Thyroid gland (tissue), 4 donors: Measurements from ENCODE around the gene HBD. TPM values are rescaled to one million over a fixed set of nuclear protein-coding genes. Genes with fewer than 3 reads are reported as not detected.

ENCODE experiments used
- DNase-seq, 2 donors: peaks; one replicate each; pipeline ENCODE4 v3.0.0-alpha.2; 2019
- H3K27ac ChIP-seq, 3 donors: fragments of 200-600 bp; sonication (generic); 1 replicate in 2 of 3; 2 replicates in 1 of 3; pipeline ENCODE4 v1.5.1; 2016 to 2019; ENCODE audit warnings: mild to moderate bottlenecking in 1 of 3, moderate library complexity in 1 of 3
- H3K27me3 ChIP-seq: fragments of 200-600 bp; sonication (generic); one replicate; pipeline ENCODE4 v1.5.1; 2019
- H3K36me3 ChIP-seq, 2 donors: fragments of 200-600 bp; sonication (generic); one replicate each; pipeline ENCODE4 v1.5.1; 2016 to 2019
- H3K4me1 ChIP-seq, 2 donors: fragments of 200-600 bp; sonication (generic); one replicate each; pipeline ENCODE4 v1.5.1; 2017 to 2019
- H3K4me3 ChIP-seq, 3 donors: fragments of 200-600 bp; sonication (generic); replicated peaks in 1 of 3; 1 replicate in 2 of 3; 2 replicates in 1 of 3; pipeline ENCODE4 v1.5.1; 2016; ENCODE audit warnings: mild to moderate bottlenecking in 1 of 3
- H3K9me3 ChIP-seq: fragments of 200-600 bp; sonication (generic); one replicate; pipeline ENCODE4 v1.5.1; 2017
- POLR2A ChIP-seq, 2 donors: fragments of 450-650 bp; IDR thresholded peaks; one replicate each; pipeline ENCODE4 v1.6.1; 2017; ENCODE audit warnings: antibody characterized with exemption in 2 of 2, mild to moderate bottlenecking in 2 of 2, moderate library complexity in 1 of 2
- WGBS, 2 donors: methylation state at CpG; one replicate each; pipeline ENCODE4 v1.1.5; 2017; 5-methylcytosine and 5-hydroxymethylcytosine counted together
- intact Hi-C: fragments of 100-400 bp; cut with DNase I; formaldehyde crosslinking; loops from one replicate; pipeline ENCODE4 v1.15.1; 2023
- total RNA-seq, 4 donors: library from RNA; depleted of rRNA; stranded (reverse); fragments of >200 nt; gene quantifications; one replicate each; pipeline ENCODE4 v1.2.3, GENCODE V29; 2016
- TF ChIP-seq, protein P1 (sequence below), 6 experiments: fragments of 200-600 bp in 3 of 6; fragments of 450-650 bp in 3 of 6; sonication (generic) in 3 of 6; IDR thresholded peaks; one replicate each; pipeline ENCODE4 v1.5.1; 2016 to 2019; ENCODE audit warnings: antibody characterized with exemption in 6 of 6, mild to moderate bottlenecking in 2 of 6, inconsistent platforms in 1 of 6, moderate library complexity in 1 of 6

Gene HBD
- total RNA-seq, 4 donors from 2014 or later, result 1.0 TPM; not detected in 3

DNA sequence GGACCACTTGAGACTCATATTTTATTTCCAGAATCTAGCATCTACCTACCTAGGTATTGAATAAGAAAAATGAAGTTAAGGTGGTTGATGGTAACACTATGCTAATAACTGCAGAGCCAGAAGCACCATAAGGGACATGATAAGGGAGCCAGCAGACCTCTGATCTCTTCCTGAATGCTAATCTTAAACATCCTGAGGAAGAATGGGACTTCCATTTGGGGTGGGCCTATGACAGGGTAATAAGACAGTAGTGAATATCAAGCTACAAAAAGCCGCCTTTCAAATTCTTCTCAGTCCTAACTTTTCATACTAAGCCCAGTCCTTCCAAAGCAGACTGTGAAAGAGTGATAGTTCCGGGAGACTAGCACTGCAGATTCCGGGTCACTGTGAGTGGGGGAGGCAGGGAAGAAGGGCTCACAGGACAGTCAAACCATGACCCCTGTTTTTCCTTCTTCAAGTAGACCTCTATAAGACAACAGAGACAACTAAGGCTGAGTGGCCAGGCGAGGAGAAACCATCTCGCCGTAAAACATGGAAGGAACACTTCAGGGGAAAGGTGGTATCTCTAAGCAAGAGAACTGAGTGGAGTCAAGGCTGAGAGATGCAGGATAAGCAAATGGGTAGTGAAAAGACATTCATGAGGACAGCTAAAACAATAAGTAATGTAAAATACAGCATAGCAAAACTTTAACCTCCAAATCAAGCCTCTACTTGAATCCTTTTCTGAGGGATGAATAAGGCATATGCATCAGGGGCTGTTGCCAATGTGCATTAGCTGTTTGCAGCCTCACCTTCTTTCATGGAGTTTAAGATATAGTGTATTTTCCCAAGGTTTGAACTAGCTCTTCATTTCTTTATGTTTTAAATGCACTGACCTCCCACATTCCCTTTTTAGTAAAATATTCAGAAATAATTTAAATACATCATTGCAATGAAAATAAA, 9.5 kb downstream of the HBD start:
- no peak for TF ChIP-seq POLR2A (IDR thresholded peaks at IDR 0.05)
- TF ChIP-seq, protein P1, sequence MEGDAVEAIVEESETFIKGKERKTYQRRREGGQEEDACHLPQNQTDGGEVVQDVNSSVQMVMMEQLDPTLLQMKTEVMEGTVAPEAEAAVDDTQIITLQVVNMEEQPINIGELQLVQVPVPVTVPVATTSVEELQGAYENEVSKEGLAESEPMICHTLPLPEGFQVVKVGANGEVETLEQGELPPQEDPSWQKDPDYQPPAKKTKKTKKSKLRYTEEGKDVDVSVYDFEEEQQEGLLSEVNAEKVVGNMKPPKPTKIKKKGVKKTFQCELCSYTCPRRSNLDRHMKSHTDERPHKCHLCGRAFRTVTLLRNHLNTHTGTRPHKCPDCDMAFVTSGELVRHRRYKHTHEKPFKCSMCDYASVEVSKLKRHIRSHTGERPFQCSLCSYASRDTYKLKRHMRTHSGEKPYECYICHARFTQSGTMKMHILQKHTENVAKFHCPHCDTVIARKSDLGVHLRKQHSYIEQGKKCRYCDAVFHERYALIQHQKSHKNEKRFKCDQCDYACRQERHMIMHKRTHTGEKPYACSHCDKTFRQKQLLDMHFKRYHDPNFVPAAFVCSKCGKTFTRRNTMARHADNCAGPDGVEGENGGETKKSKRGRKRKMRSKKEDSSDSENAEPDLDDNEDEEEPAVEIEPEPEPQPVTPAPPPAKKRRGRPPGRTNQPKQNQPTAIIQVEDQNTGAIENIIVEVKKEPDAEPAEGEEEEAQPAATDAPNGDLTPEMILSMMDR (IDR thresholded peaks at IDR 0.05), result no peak
- Histone ChIP-seq H3K9me3 (no peaks in the 10 kb centered on the region), H3K4me3 (no peak overlapping the region), H3K36me3 (no peaks in the 10 kb centered on the region), H3K27ac (no peak overlapping the region), H3K27me3 (no peaks in the 10 kb centered on the region), H3K4me1 (no peaks in the 10 kb centered on the region)
- DNase-seq, result no peak
- intact Hi-C loops, result no loop called here
- 74 to 83% methylated on average over 6 of the region's 6 CpGs for WGBS, 2 donors

DNA sequence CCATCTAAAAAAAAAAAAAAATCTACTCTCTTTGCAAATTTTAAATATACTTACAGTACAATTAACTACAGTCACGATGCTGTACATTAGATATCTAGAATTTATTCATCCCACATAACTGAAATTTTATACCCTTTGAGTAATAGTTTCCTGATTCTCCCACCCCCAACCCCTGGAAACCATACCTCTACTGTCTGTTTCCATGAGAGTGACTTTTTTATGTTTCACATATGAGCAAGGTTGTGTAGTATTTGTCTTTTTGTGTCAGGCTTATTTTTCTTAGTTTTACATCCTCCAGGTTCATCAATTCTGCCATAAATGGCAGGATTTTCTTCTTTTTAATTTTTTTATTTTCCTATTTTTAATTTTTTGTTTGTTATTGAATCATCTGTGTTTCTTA, 10.6 kb downstream of the HBD start:
- intact Hi-C loops, result no loop called here

GRCh38 chr11:5223146-5223545, 11.1 kb downstream of the HBD start:
- H3K4me1 ChIP-seq, result no peaks in the 10 kb centered on the region
- H3K4me3 ChIP-seq, result no peak overlapping the region
- no peak for TF ChIP-seq POLR2A (IDR thresholded peaks at IDR 0.05)
- TF ChIP-seq, protein P1 (IDR thresholded peaks at IDR 0.05), result no peak
- intact Hi-C loops, result no loop called here
- H3K9me3 ChIP-seq, result no peaks in the 10 kb centered on the region
- WGBS, 2 donors, result 91 to 93% methylated on average over 6 of the region's 6 CpGs
- H3K27me3 ChIP-seq, result no peaks in the 10 kb centered on the region
- DNase-seq, result no peak
- H3K36me3 ChIP-seq, result no peaks in the 10 kb centered on the region
- H3K27ac ChIP-seq, result no peak overlapping the region

More for the DNA sequence above, 10.6 kb downstream of the HBD start:
- no peak for DNase-seq
- Histone ChIP-seq H3K27ac (no peak overlapping the region), H3K27me3 (no peaks in the 10 kb centered on the region), H3K4me3 (no peak overlapping the region), H3K9me3 (no peaks in the 10 kb centered on the region), H3K4me1 (no peaks in the 10 kb centered on the region), H3K36me3 (no peaks in the 10 kb centered on the region)
- TF ChIP-seq, protein P1 (IDR thresholded peaks at IDR 0.05), result no peak
- no peak for TF ChIP-seq POLR2A (IDR thresholded peaks at IDR 0.05)
- WGBS, 2 donors, result 84 to 85% methylated on average over 1 of the region's 1 CpG

DNA sequence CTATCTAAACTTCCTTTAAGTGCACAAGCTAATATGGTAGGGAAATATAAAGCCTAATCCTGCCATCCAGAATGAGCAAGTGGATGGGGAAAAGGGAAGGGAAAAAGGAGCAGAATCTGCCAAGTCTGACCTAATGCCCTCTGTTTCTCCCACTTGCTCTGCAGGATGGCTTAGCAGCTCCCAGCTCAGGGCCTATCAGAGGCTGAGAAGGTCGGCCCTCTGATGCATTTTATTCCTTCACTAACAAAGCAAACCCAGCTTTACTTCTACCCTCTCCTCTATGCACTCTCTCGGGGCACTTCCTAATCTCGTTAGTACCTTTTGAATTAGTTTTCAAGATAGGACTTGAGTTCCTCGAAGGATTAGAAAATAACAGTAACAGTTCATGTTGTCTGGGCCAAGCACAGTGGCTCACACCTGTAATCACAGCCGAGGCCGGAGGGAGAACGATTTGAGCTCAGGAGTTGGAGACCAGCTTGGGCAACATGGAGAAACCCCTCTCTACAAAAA, 23.9 kb downstream of the HBD start:
- H3K9me3 ChIP-seq, result no peaks in the 10 kb centered on the region
- no peak overlapping the region for H3K27ac ChIP-seq
- no peaks in the 10 kb centered on the region for H3K27me3 ChIP-seq
- no peak for TF ChIP-seq POLR2A (IDR thresholded peaks at IDR 0.05)
- TF ChIP-seq, protein P1 (IDR thresholded peaks at IDR 0.05), result no peak
- intact Hi-C loops, result no loop called here
- 38 to 49% methylated on average over 7 of the region's 7 CpGs for WGBS, 2 donors
- no peaks in the 10 kb centered on the region for H3K4me1 ChIP-seq
- no peak overlapping the region for H3K4me3 ChIP-seq
- H3K36me3 ChIP-seq, result no peaks in the 10 kb centered on the region
- DNase-seq, result no peak

DNA sequence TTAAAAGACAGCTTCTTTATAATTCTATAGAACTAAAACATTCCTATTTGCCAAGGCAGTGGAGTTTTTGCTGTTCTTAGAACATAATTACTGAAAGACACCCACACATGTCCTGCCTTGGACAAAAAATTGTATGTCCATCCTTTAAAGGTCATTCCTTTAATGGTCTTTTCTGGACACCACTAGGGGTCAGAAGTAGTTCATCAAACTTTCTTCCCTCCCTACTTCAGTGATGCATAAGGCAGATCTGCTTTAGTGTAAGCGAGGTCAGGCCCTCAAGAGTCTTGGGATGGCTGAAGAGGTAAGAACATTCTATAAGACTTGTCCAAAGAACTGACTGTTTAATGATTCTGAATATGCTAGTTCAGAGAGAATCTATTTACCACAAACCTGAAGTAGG, 29.5 kb downstream of the HBD start:
- DNase-seq, result no peak
- WGBS, 2 donors, result 23 to 26% methylated on average over 1 of the region's 1 CpG
- H3K27me3 ChIP-seq, result no peaks in the 10 kb centered on the region
- H3K4me3 ChIP-seq, result no peak overlapping the region
- no peaks in the 10 kb centered on the region for H3K9me3 ChIP-seq
- intact Hi-C loops, result no loop called here
- H3K4me1 ChIP-seq, result no peaks in the 10 kb centered on the region
- TF ChIP-seq, protein P1 (IDR thresholded peaks at IDR 0.05), result peak in 3 of 6 experiments; percentile 13 to 20 (median 14)
- no peak for TF ChIP-seq POLR2A (IDR thresholded peaks at IDR 0.05)
- H3K36me3 ChIP-seq, result no peaks in the 10 kb centered on the region
- H3K27ac ChIP-seq, result no peak overlapping the region
